Endothelial cell of umbilical vein (primary cell): ENCODE measurements around the gene PRXL2B.

ENCODE experiments used
- CTCF ChIP-seq, 2 donors: IDR thresholded peaks; 1 replicate in 1 of 2; 2 replicates in 1 of 2; pipeline ENCODE4 v1.5.1; 2011; ENCODE audit warnings: low read length in 2 of 2, mild to moderate bottlenecking in 2 of 2, moderate library complexity in 2 of 2, control low read depth in 1 of 2, inconsistent platforms in 1 of 2, low read depth in 1 of 2; ENCODE audit not compliant: insufficient read depth in 1 of 2; ENCODE audit errors: extremely low read depth in 1 of 2
- EZH2 ChIP-seq: IDR thresholded peaks from 2 replicates; pipeline ENCODE4 v1.6.1; 2012; ENCODE audit warnings: borderline replicate concordance, low read depth, mild to moderate bottlenecking, moderate library complexity, low read length, inconsistent platforms; ENCODE audit not compliant: severe bottlenecking
- FOS ChIP-seq: IDR thresholded peaks from 2 replicates; pipeline ENCODE4 v1.6.1; 2011; ENCODE audit warnings: mild to moderate bottlenecking, low read length, moderate library complexity, borderline replicate concordance; ENCODE audit not compliant: insufficient read depth
- JUN ChIP-seq: IDR thresholded peaks from 2 replicates; pipeline ENCODE4 v1.6.1; 2011; ENCODE audit warnings: borderline replicate concordance, low read depth; ENCODE audit not compliant: insufficient read length, insufficient read depth
- MAX ChIP-seq: IDR thresholded peaks from 2 replicates; pipeline ENCODE4 v1.6.1; 2011; ENCODE audit not compliant: insufficient read depth, insufficient read length
- MYC ChIP-seq: IDR thresholded peaks from one replicate; pipeline ENCODE4 v1.6.1; 2011; ENCODE audit warnings: mild to moderate bottlenecking, low read depth, low read length
- POLR2A ChIP-seq: IDR thresholded peaks from 2 replicates; pipeline ENCODE4 v1.6.1; 2012; ENCODE audit warnings: low read depth, mild to moderate bottlenecking, control low read depth, low read length
- POLR2AphosphoS5 ChIP-seq: IDR thresholded peaks from 2 replicates; pipeline ENCODE4 v1.6.1; 2012; ENCODE audit warnings: low read depth, mild to moderate bottlenecking, control low read depth, low read length, moderate library complexity; ENCODE audit not compliant: insufficient read depth

- TF ChIP-seq CTCF (IDR thresholded peaks at IDR 0.05; ENCODE audit: extremely low read depth in 1 of 2, insufficient read depth in 1 of 2, low read depth in 1 of 2, low read length in 2 of 2) (no peak), EZH2 (no peak), POLR2A (no peak), MAX (no peak), POLR2AphosphoS5 (no peak), JUN (no peak), MYC (no peak), FOS (no peak)
These were observed 15.2 kb upstream of the PRXL2B start for GRCh38 chr1:2571348-2571747.
